GM21515 (cell line): ENCODE results near the gene JOSD2.
A peak's percentile ranks its signal among the peaks of the same experiment; 100 is the strongest.

Source experiments
- ATAC-seq: cut with Tn5 transposase; IDR thresholded peaks from one replicate; pipeline ENCODE4 v1.9.1; 2021; ENCODE audit not compliant: unreplicated experiment

JOSD2 gene, protein sequence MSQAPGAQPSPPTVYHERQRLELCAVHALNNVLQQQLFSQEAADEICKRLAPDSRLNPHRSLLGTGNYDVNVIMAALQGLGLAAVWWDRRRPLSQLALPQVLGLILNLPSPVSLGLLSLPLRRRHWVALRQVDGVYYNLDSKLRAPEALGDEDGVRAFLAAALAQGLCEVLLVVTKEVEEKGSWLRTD

DNA sequence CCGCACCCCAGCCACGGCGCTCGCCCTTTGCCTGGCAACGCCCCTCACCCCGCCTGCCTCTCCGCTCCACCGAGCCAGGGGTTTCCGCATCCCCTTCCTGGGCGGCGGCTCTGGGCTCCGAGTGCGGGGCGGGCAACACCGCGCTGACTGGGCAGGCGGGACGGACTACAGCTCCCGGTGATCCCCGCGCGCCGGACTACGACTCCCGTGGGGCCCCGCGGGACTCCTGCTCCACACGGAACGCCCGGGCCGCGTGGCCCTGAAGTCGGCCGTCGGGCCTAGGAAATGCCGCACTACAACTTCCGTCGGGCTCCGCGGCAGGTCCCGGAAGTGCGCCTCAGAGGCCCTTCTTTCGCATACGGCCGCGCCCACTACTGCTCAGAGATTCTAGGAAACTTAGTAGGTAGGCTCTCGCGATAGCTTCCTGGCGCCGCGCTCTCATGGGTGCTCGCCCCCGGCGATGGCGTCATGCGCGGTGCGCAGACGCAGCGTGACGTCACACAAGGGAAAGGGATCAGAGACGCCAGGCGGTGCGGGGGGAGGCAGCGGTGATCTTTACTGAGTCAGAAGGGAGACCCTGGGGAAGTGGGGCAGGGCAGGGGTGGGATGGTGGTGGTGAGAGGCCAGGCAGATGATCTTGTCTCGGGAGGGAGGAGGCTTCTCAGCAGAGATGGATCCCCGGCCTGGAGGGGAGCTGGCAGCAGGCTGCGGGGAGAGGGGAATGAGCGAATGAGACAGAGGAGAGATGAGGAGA lies at the start of gene JOSD2:
Gene JOSD2 (minus strand): TSS at position 123 of the 754 bp plus-strand sequence. CDS start 760 bp downstream, outside the sequence.
- peak; percentile 83 for ATAC-seq

DNA sequence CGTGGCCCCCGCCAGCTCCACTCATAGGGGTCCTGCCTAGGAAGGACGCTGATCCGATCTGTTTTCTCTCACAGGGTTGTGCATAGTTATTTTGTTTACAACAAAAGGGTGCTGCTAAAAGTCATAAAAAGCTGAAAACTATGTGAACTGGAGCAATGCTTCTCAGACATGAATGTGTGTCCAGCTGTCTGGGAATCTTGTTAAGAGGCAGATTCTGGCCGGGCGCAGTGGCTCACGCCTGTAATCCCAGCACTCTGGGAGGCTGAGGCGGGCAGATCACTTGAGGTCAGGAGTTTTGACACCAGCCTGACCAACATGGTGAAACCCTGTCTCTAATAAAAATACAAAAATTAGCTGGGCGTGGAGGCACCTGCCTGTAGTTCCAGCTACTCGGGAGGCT lies 48.6 kb upstream of the JOSD2 start:
- ATAC-seq: no peak

DNA sequence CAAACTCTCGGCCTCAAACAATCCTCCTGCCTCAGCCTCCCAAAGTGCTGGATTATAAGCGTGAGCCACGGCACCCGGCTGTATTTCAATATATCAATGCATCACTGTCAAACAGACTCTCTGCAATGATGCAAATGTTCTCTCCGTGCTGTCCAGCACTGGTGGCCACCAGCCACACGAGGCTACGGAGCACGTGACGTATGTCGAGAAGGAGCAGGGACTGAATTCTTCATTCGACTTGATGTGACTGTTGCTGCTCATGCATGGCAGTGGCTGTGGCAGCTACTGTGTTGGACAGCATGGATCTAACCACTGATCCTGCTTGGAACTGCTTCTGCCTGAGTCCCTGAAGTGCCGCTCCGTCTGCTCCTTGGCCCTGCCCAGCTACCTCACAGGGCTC lies 47.5 kb upstream of the JOSD2 start:
- no peak for ATAC-seq

DNA sequence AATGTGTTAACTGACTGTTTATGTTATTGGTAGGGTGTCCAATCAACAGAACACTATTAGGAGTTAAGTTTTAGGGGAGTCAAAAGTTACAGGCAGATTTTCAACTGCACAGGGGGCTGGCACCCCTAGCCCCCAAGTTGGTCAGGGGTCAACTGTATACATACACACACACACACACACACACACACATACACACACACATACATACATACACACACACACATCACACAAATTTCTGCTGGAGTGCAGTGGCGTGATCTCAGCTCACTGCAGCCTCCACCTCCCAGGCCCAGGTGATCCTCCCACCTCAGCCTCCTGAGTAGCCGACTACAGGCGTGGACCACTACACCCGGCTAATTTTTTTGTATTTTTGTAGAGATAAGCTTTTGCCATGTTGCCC lies 47.0 kb upstream of the JOSD2 start:
- no peak for ATAC-seq

DNA sequence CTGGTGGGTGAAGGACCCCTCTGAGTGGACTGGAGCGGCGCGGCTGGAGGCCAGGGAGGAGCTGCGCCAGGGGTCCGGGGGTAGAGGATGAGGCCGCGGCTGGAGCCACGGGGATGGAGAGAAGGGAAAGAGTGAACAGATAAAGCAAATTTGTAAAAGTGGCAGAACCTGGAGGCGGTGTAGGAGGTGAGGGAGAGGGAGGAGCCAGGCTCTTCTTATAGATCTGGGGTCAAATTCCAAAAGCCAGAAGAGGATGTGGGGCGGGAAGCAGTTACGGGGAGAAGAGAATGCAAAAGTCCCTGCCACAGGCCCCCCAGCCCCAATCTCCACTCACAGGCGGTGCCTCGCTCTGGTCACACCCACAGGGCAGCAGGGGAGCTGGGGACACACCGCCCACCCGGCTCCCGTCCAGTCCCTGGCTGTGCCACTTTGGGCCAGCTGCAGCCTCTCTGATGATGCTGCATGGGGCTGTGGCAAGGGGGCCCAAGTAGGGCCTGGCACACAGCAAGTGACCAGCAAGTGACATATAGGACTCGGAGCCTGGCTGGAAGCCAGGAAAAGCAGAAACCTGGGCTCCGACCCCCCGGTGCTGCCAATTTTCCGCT lies 46.1 kb upstream of the JOSD2 start:
- ATAC-seq: no peak

DNA sequence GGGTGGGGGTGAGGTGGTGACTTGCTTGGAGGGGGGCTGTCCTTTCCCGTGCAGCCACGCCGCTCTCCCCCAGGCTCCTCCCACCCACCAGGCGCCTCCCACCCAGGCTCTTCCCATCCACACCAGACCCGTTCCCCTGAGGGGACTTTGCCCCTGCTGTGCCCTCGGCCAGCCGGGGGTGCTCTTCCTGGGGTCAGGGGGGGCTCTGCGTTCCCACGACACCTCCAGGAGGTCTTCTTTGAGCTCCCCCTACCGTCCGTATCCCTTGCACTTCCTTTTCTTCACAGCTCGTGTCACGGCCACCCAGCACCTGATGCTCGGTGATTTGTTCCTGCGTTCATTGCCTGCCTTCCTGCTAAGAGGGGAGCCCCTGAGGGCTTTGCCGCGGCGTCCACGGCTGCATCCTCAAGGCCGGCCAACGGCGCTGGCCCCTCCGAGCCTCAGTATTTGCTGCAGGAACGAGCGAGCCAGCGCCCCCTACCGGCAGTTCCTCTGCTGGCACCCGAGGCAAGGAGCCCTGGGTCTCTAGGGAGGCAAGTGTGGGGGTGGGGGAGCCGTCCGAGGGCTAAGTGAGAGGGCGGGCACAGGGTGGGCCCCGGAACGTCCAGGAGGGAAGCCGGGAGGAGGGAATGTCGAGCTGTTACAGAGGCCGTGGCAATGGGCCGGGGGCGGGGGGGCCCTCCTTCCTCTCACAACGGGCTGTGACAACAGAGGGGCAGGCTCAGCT lies 45.5 kb upstream of the JOSD2 start:
- no peak for ATAC-seq

DNA sequence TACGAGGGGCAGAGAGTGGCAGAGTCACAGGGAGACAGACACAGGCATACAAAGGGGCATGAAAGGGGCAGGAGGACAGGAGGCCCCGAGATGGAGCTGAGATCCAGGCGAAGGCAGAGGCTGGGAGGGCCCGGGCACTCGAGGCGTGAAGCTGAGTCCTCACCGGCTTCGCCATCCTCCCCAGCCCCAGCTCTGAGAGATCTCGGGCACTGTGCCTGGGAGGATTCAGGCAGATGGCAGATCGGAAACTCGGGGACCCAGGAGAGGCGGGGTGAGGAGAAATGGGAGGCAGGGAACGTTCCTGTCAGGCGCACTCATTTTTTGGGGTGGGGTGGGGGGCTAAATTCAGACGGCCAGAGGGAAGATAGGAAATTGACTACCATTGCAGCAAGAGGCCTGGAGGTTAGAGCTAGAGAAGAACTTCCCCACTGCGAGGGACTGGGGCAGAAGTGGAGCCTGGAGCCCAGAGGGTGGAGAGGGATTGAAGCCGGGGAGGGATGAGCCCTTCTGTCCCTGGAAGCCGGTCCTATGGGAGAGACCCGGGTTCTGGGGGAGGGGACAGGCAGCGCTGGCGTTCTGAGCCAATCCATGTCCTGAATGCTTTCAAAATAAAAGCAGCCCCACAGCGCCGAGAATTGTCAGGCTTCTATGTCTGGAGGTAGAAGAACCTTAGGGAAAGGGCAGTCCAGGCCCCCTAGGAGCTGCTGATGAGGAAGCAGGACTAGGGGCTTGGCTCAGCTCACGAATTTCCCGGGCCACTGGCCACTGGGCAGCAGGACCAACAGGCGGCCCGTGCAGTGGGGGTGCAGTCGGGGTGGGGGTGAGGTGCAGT lies 44.7 kb upstream of the JOSD2 start:
- ATAC-seq: no peak

DNA sequence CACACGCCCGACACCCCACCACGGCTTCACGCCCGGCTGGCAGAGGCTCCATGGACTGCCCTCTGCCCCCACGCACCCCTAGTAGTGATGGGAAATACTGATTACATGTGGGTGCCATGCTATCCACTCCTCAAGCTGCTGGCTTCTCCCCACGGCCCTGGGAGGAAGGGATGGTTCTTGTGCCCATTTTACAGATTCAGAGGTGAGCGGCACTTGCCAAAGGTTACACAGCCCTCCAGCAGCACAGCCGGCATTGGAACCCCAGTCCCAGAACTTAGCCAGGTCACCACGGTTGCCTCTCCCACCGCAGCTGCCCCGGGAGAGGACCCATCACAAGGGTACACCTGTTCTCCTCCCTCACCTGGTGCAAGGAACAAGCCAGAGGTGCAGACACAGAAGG lies 44.0 kb upstream of the JOSD2 start:
- ATAC-seq: no peak

DNA sequence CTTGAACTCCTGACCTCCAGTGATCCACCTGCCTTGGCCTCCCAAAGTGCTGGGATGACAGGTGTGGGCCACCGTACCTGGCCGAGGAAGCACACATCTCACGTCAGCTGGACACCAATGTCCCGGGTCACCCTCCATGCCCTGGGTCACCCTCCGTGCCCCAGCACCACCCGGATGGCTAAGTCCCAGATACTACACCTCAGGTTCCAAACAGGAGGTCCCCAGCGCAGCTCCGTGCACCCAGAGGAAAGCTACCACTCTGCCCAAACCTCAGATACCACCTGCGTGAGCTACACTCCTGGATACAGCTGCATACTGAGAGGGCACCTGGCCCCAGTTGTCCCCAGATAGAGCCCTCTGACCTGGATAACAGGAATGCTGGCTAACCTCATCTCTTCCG lies 43.2 kb upstream of the JOSD2 start:
- ATAC-seq: no peak

DNA sequence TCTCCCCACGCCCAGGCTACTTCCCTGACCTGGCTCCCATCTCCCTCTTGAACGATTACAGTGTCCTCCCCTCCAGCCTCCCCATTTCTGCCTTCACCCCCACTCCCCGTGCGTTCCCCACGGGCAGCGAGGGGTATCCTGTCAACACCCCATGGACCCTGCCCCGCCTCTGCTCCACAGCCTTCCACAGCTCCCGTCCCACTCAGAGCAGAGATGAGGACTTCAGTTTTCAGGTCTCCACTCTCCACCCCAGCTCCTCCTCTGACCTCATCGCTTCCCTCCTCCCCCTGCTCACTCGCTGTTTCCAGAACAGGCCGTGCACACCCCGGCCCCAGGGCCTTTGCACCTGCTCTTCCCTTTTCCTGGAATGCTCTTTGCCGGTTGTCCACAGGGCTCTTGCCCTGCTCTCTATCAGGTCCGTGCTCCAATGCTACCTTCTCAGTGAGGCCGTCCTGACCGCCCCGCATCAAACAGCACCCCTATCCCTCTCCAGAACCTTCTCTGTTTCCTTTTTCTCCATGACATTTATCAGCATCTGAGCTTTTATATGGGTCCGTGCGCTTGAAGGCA lies 42.2 kb upstream of the JOSD2 start:
- ATAC-seq: no peak

DNA sequence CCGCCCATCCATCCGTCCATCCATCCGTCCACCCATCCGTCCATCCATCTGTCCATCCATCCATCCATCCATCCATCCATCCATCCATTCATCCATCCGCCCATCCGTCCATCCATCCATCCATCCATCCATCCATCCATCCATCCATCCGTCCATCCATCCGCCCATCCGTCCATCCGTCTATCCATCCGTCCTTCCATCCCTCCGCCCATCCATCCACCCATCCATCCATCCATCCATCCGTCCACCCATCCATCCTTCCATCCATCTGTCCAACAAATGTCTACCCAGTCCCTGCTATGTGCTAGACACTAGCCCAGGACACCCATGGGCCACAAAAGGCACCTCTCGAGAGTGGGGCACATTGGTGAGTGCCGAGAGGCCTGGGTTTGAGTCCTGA lies 41.5 kb upstream of the JOSD2 start:
- no peak for ATAC-seq

DNA sequence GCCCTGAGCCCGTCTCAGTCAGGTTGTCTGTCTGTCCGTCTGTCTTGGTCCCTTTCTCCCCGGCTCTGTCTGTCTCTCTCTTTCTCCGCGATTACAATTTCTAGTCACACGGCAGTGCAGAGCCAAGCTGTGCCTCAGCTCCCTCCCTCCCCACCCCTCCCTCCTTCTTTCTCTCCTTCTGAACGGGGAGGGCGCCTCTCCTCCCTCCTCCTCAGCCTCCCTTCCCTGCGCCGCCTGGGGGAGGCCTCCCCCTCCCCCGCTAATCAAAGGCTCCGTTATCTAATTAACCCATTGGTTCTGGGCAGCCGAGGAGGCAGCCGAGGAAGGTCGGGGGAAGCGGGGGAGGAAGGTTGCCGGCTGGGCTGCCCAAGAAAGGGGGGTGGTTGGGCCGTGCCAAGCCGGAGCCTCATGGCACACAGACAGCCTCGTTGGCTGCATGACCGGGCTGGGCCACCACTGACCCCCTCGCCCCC lies 40.8 kb upstream of the JOSD2 start:
- ATAC-seq: no peak

DNA sequence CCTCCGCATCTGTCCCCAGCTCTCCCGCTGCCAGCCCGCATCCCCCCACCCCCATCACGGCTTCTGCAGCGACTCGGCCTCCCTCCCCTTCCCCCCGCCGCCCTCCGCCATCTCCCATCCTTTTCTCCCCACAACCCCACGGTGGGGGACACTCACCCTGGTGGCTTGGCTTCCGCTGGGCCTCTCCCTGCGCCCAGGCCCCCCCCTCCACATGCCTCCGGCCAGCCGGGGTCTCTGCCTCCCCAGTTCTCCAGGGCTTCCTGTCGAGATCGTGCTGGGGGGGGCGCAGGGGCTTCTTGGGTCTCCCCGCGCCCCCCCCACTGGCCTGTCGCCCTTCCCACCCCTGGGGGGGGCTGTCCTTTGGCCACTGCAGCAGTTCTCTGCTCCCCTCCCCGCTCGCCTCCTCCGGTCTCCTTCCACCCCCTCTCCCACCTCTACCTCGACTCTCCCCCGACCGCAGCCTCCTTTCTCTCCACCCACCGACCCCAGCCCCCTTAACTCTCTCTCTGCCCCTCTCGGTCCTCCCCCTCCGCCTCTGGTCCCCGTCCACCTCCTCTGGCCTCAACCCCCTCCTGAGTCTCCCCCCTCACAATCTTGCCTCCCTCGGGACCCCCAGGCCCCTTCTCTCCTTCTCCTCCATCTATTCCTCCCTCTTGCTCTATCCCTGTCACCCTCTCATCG lies 40.2 kb upstream of the JOSD2 start:
- ATAC-seq: no peak

DNA sequence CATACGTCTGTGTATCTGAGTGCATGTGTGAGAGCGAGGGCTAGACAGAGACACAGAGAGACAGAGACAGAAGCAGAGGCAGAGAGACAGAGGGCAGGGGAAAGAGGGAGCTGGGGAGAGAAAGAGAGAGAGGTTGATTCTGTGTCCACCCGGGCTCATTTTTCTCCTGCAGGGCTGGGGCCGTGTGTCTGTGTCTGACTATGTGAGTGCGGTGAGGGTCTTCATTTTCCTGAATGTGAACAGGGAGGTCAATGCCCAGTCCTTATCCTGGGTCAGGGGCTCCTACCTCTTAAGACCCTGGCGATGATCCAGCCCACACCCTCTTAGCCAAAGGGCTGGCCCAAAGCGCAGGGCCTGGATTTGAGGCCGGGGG lies 39.6 kb upstream of the JOSD2 start:
- ATAC-seq: no peak

DNA sequence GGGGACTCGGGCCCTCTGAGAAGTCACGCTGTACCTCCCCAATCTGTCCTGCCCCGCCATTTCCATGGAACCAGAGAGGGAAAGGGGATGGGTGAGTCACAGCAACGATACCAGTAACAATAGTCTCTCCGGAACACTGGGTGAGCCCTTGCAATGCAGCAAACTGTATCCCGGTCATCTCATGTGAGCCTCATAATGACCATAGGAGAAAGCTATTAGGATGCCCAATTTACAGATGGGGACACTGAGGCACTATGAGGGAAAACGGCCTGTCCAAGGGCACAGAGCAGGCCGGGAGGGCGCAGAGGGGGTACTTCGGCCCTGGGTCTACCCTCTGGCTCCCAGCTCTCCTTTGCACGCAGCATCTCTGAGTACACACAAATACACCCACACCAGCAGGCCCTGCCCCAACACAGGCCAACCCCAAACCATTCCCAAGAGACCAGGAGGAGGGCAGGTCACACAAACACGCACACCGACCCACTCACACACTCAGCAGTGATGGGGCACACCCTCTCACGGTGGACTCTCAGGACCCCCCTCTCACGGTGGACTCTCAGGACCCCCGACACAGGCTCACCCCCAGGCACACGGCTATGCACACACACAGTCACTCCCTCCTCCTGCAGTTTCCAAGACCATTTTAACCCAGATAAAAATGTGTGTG lies 39.1 kb upstream of the JOSD2 start:
- ATAC-seq: no peak

DNA sequence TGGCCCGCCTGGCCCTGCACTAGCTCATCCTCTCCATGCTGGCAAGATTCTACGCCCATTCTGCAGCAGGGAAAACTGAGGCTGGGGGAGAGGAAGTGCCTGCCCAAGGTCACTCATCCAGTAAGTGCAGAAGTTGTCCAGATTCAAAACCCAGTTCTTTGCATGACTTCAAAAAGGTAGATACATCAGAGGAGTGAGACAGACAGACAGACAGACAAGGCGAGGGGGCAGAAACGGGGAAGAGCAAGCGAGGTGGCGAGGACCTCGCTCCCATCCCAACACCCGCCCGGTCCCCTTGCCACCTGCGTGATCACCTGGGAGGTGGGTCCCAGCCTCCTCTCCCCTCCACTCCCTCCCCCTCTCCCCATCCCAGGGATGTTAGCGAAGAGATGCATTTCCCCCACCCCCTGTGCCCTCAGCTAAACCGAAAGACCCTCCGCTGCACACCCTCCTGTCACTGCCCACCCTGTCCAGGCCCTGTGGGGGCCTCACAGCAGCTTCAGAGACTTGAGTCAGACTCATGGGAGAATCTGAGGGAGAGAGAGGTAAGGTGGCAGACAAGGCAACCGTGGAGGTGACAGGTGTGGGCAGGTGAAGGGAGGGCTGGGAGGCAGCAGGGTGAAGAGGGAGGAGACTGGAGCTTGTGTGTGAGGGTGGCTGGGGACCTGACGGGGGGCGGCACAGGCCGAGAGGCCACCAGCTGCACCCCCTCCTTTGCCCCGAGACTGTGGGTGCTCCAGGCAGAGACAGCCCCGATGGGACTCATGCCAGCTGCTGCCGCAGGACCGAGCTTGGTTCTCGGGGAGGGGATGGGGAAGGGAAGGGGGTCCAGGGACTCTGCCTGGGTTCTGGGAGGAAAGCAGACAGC lies 38.3 kb upstream of the JOSD2 start:
- ATAC-seq: no peak

DNA sequence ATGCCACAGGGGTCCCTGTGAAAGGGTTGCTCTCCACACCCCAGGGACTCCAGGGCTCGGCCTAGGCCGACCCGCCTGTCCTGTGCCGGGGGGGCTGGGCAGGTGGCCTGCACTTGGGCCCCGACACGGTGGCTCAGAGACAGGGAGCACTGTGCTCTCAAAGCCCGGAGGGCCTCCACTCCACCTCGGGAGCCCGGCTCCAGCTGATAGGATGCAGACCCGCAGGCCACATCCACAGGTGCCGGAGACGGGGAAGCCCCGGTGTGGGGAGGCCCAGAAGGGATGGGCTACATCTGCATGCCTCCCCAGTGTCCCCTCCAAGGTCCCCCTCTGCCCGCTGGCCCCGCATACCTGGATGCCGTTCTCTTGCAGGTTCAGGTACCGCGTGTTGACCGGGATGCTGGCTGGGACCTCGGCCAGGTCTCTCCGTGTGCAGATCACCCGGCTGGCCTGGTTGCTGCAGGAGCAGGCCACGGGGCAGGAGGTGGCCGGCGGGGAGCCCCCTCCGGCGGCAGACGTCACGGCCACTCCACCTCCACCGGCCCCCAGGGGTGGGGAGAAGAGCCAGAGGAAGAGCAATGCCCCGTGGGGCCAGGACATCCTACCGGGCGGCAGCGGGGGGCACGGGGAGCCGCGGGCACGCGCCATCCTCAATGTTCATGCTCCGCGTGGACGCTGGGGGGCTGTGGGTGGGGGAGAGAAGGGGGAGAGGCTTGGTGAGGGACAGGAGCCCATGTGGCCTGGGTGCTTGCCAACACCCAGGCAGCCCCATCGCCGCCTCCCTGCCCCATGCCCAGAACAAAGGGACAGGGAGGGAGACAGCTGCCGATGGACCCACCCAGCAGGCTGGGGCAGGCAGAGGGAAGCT lies 37.4 kb upstream of the JOSD2 start:
- ATAC-seq: no peak
